Muscle layer of colon (tissue), 2 donors: ENCODE measurements around the gene COQ5.
"Not testable (repeated sequence)": the region's sequence is repeated elsewhere in the genome, so short reads cannot be mapped to it uniquely, and the experiment has no call there.

Experiments used
- H3K27ac ChIP-seq: one replicate; pipeline ENCODE4 v1.7.0; 2013; ENCODE audit warnings: low read depth, mild to moderate bottlenecking, low read length, moderate library complexity
- H3K27me3 ChIP-seq, 2 donors: one replicate each; pipeline ENCODE4 v1.7.0; 2013; ENCODE audit warnings: low read length in 2 of 2, mild to moderate bottlenecking in 2 of 2; ENCODE audit not compliant: insufficient read depth in 2 of 2, control insufficient read depth in 1 of 2
- H3K36me3 ChIP-seq: one replicate; pipeline ENCODE4 v1.7.0; 2013; ENCODE audit warnings: mild to moderate bottlenecking, low read length; ENCODE audit not compliant: insufficient read depth
- H3K4me1 ChIP-seq: one replicate; pipeline ENCODE4 v1.7.0; 2013; ENCODE audit warnings: mild to moderate bottlenecking, low read length; ENCODE audit not compliant: insufficient read depth
- H3K4me3 ChIP-seq, 2 donors: one replicate each; pipeline ENCODE4 v1.7.0; 2013; ENCODE audit warnings: low read length in 2 of 2, low read depth in 1 of 2, mild to moderate bottlenecking in 1 of 2, moderate library complexity in 1 of 2
- H3K9ac ChIP-seq: one replicate; pipeline ENCODE4 v1.7.0; 2013; ENCODE audit warnings: low read length
- H3K9me3 ChIP-seq: one replicate; pipeline ENCODE4 v1.7.0; 2013; ENCODE audit warnings: mild to moderate bottlenecking, low read length
- donor health status: abdominal sarcoma.
- donor health status: Adenocarcinoma of cecum.

Gene COQ5

DNA sequence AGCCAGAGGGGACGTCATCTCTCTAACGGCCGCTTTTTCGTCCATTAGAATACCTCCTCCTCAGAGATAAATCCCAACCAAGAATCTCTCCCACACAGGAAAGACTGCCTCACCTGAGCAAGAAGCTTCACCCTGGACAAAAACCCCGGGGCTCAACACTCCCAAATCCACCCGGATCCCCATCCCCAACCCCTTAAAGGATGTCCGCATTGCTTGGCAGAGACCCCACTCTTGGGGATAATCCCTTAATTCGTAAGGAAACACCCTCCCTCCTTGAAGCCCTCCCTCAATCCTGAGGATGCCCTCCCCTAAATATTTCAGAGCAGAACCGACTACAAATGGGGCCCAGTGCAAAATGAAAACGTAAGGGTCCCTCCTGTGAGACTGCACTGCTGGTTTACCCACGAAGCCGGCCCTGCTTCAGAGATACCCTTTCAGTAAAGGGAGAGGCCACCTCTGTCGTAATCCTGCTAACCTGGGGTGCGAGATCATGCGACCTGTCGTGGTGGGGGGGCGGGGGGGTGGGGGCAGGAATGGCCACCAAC lies 33.7 kb downstream of the COQ5 start:
- Histone ChIP-seq H3K36me3 (peaks cover 31% of the 10 kb centered on the region), H3K4me3 (peak overlapping the region; percentile 70 to 88), H3K9ac (no peak overlapping the region), H3K9me3 (no peaks in the 10 kb centered on the region), H3K4me1 (peaks cover 22% of the 10 kb centered on the region), H3K27me3 (no peaks in the 10 kb centered on the region), H3K27ac (no peak overlapping the region)

DNA sequence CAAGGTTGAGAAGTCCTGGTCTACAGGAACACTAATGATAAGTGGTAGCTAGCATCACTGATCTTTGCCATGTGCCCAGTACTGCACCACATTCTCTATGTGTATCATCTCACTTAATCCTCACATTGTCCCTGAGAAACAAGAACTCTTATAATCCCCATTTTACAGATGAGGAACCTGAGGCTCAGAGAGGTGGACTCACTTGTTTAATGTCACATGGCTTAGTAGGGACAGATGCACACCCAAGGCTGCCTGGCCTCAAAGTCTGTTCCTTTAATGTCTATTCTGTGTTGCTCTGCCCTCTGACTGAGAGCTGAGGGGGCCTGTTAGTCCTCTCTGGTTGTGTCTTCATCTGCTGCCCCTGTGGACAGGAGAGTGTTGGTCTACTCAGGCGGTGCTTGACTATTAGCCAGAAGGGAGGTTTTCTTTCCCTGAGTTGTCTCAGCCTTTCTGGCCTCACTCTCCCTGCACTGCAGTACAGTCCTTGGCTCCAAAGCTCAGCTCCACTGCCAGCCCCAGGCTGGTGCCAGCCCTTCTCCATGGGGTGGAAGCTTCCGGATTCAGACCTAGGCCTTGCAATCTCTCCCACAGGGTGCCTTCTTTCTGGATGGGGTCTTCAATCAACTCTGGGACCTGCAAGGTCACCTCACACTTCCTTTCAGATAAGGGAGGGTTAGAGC lies 38.0 kb downstream of the COQ5 start:
- no peaks in the 10 kb centered on the region for H3K9me3 ChIP-seq
- H3K4me3 ChIP-seq, result no peak overlapping the region
- H3K9ac ChIP-seq, result no peak overlapping the region
- no peaks in the 10 kb centered on the region for H3K27me3 ChIP-seq
- peaks cover 12% of the 10 kb centered on the region for H3K36me3 ChIP-seq
- H3K4me1 ChIP-seq, result peaks cover 5% of the 10 kb centered on the region
- no peak overlapping the region for H3K27ac ChIP-seq

DNA sequence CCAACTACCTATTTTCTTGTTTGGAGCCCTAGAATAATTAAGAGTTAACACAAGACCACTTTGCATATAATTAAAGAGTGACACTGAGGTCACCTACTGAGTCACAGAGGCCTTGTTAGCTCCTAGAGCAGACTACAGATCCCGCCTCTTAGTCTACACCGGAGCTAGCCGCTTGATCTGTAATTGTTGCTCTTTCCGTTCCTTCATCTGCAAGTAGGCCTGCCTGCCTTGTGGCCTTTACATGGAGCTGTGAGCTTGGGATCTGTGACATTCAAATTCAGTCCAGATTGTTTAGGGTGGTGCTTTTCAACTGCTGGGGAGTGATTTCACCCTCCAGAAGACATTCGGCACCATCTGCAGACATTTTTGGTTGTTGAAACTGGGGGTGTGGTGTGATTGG lies 38.6 kb downstream of the COQ5 start:
- H3K36me3 ChIP-seq, result peaks cover 12% of the 10 kb centered on the region
- no peak overlapping the region for H3K27ac ChIP-seq

DNA sequence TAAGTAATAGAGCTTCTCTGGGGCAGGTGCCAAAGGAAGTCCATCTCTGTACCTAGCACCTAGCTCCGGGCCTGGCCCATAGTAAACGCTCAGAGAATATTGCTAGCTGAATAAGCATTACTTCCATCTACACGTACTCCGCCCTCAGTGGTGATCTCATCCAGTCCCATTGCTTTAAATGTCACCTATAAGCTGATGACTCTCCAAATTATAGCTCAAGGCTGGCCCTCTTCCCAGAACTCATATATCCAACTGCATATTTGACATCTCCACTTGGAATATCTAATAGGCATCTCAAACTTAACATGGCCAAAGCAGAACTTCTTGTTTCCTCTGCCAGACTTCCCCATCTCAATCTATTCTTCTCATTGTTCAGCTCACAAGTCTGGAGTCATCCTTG lies 39.9 kb downstream of the COQ5 start:
- Histone ChIP-seq H3K9ac (no peak overlapping the region), H3K27me3 (no peaks in the 10 kb centered on the region), H3K36me3 (peaks cover 12% of the 10 kb centered on the region), H3K9me3 (no peaks in the 10 kb centered on the region), H3K27ac (no peak overlapping the region), H3K4me3 (no peak overlapping the region), H3K4me1 (no peaks in the 10 kb centered on the region)

More for the DNA sequence above, 38.6 kb downstream of the COQ5 start:
- H3K27me3 ChIP-seq, result no peaks in the 10 kb centered on the region
- no peaks in the 10 kb centered on the region for H3K9me3 ChIP-seq
- no peak overlapping the region for H3K9ac ChIP-seq
- no peak overlapping the region for H3K4me3 ChIP-seq
- peaks cover 5% of the 10 kb centered on the region for H3K4me1 ChIP-seq

DNA sequence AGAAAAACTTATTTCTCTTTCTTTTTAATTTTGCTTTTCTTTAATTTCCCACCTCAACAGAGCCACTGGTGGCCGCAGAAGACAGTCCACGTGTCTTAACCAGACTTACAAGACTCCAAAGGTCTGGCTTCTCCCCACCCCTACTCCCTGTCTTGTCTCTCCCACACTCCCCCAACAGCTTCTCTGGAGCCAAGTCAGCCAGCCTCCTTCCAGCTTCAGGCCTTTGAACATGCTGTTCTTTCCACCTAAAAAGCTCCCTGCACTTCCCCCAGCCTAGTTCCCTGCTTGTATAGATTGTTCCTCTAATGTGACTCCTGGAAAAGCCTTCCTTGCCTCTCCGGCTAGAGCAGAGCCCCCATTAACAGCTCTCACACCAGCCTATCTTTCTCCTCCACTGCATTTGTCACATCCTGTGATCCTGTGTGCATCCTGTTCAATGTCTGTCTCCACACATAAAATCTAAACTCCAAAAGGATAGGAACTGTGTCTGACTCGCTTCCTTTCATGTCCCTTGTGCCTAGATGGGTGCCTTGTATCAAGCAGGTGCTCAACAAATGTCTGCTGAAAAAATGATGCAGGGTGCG lies 40.8 kb downstream of the COQ5 start:
- Histone ChIP-seq H3K27ac (no peak overlapping the region), H3K4me1 (no peaks in the 10 kb centered on the region), H3K9ac (no peak overlapping the region), H3K27me3 (no peaks in the 10 kb centered on the region), H3K4me3 (no peak overlapping the region), H3K36me3 (peaks cover 12% of the 10 kb centered on the region), H3K9me3 (no peaks in the 10 kb centered on the region)

DNA sequence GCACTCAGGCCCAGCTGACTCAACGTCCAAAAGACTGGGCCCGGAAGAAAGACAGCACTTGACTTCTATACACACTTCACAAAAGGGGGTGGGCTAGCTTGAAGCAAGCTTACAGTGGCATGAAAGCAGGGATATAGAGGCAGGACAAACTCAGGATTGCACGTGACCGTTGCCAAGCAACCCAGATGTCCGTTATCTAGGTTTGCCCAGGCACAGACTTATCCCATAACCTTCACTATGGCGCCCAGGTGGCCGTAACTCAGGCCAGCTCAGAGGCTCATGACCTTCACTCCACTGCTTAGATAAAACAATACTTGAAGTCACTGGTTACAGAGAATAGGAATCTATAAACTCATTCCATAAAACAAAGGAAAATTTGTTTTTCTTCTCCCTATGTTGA lies 41.4 kb downstream of the COQ5 start:
- not testable (repeated sequence) for H3K4me3 ChIP-seq, H3K27me3 ChIP-seq, H3K27ac ChIP-seq, H3K9ac ChIP-seq, H3K9me3 ChIP-seq, H3K4me1 ChIP-seq
- peaks cover 12% of the 10 kb centered on the region for H3K36me3 ChIP-seq

DNA sequence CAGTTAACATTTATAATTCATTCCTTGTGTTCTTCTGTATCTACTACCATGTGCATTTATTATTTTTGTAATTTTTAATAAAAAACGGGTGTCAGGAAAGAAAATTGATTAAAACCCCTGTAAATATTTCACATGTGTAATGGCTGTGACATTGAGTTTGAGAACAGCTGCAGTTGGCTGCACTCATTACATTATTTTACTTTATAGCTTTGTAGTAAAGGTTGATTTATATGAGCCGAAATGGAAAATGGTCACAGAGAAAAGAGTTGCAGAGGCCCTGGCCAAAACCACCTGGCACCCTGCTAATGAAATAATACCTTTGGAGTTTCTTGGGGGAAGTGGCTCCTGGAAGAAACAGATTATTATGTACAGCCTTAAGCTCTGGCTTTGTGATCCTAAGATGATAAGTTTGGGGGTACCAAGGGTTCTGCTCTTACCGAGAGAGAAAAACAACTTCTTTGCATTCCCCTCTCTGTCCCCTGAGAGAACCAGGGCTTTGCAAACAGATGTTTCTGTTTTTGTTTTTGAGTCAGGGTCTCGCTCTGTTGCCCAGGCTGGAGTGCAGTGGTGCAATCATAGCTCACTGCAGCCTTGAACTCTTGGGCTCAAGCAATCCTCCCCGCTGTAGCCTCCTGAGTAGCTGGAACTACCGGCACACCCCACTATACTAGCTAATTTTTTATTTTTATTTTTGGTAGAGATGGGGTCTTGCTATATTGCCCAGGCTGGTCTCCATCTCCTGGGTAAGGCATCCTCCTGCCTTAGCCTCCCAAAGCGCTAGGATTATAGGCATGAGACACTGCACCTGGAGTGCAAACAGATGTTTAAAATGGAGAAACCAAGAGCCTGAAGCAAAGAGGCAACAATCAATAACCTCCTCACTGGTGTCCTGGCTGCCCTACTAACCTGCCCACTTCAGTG lies 42.7 kb downstream of the COQ5 start:
- Histone ChIP-seq H3K27me3 (no peaks in the 10 kb centered on the region), H3K36me3 (peaks cover 9% of the 10 kb centered on the region), H3K4me3 (no peak overlapping the region), H3K27ac (no peak overlapping the region), H3K9me3 (no peaks in the 10 kb centered on the region), H3K4me1 (no peaks in the 10 kb centered on the region), H3K9ac (no peak overlapping the region)

DNA sequence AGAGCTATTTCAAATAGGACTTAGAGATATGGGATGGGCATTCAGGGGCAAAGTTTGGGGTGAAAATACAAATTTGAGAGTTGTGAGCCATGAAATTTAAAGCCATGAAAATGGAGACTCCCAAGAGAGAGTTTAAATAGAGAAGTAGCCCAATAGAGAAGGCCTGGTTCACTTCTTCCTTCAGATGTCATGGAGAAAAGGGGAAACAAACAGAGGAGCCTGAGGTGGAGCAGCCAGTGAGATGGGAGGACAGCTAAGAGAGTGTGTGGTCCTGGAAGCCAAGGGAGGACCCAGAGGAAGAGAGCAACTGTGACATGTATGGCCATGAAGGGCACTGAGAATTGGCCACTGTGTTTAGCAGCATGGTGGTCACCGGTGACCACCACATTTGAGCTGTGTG lies 45.3 kb downstream of the COQ5 start:
- H3K9ac ChIP-seq, result no peak overlapping the region
- no peak overlapping the region for H3K27ac ChIP-seq
- no peaks in the 10 kb centered on the region for H3K9me3 ChIP-seq
- no peaks in the 10 kb centered on the region for H3K27me3 ChIP-seq
- H3K4me3 ChIP-seq, result no peak overlapping the region
- H3K4me1 ChIP-seq, result no peaks in the 10 kb centered on the region
- H3K36me3 ChIP-seq, result no peaks in the 10 kb centered on the region

DNA sequence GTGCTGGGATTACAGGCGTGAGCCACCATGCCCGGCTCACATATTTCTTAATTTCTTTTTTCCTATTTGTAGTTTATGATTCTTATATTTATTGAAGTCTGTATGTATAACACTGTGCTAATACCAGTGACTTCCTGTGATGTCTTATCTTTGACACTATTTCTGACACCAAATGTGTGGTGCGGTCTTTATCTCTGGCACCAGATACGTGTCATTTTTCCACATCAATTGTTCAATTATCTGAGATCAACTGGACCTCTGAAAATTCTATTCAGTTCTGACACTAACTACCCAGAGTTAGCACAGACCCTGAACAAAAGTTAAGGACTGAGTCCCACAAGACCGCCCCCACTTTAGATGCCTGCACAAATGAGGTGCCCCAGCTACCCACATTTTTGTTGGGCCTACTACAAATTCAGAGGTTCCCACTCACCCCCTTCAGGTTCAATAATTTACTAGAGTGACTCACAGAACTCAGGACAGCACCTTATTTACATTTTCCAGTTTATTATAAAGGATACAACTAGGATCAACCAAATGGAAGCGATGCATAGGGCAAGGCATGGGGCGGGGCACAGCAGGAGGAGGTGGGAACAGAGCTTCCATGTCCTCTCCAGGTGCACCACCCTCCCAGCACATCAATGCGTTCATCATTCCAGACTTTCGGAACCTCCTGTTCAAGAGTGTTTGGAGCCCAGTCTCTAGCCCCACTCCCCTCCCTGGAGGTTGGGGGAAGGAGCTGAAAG lies 47.8 kb downstream of the COQ5 start:
- Histone ChIP-seq H3K9ac (no peak overlapping the region), H3K27ac (no peak overlapping the region), H3K4me3 (no peak overlapping the region), H3K27me3 (no peaks in the 10 kb centered on the region), H3K36me3 (no peaks in the 10 kb centered on the region), H3K4me1 (no peaks in the 10 kb centered on the region), H3K9me3 (no peaks in the 10 kb centered on the region)

DNA sequence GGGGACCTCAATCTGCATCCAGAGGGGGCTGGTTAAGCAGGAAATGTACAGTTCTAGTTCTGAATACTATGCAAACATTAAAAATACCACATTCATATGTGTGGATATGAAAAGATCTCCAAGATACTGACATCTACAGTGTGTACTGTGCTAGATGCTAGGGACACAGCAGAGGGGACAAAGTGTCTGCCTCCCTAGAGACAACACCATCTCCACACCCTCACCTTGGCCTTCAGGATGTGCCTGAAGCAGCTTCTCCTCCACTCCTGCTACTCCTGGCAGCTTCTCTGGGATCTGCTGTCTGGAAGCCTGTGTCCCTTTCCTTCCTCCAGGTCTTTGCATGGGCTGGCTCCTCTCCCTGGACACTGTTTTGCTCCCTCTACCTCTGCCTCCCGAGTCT lies 48.7 kb downstream of the COQ5 start:
- no peaks in the 10 kb centered on the region for H3K27me3 ChIP-seq
- no peak overlapping the region for H3K4me3 ChIP-seq
- no peak overlapping the region for H3K9ac ChIP-seq
- H3K9me3 ChIP-seq, result no peaks in the 10 kb centered on the region
- no peaks in the 10 kb centered on the region for H3K4me1 ChIP-seq
- H3K36me3 ChIP-seq, result no peaks in the 10 kb centered on the region
- H3K27ac ChIP-seq, result no peak overlapping the region

DNA sequence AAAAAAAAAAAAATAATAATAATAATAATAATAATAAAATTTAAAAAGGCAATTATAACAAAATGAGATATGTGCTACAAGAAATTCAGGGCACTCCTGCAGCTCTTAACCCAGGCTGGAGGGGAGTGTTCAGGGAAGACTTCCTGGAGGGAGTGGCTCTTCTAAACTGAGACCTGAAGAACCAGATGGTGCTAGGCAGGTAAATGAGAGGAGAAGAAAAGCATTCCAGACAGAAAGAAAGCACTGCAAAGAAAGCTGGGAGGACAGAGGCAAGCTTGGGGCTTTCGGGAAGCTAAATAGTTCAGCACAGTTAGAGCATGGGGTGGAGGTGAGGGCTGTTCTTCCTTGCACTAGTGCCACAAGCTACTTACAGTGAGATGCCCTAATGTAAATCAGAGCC lies 49.5 kb downstream of the COQ5 start:
- Histone ChIP-seq H3K9ac (no peak overlapping the region), H3K4me3 (no peak overlapping the region), H3K27me3 (no peaks in the 10 kb centered on the region), H3K4me1 (no peaks in the 10 kb centered on the region), H3K9me3 (no peaks in the 10 kb centered on the region), H3K27ac (no peak overlapping the region), H3K36me3 (no peaks in the 10 kb centered on the region)
